Retinal pigment epithelial cell (primary cell): ENCODE results near the gene NEBL.
"Not testable (repeated sequence)": the region's sequence is repeated elsewhere in the genome, so short reads cannot be mapped to it uniquely, and the experiment has no call there.

ENCODE experiments used
- DNase-seq: peaks from one replicate; pipeline ENCODE4 v3.0.0-alpha.2; 2010; ENCODE audit warnings: low read depth
- H3K4me3 ChIP-seq: 2 replicates; pipeline ENCODE4 v1.5.1; 2011; ENCODE audit warnings: mild to moderate bottlenecking, low read length, control low read depth, moderate library complexity
- CTCF ChIP-seq: conservative IDR thresholded peaks from 2 replicates; pipeline ENCODE4 v1.5.1; 2011; ENCODE audit warnings: low read depth, low read length, control low read depth, inconsistent platforms

The NEBL gene

GRCh38 chr10:20897146-20897825 lies at the start of gene NEBL:
NEBL (minus strand) TSS chr10:20897311; CDS start chr10:20897205, 106 bp downstream.
- TF ChIP-seq CTCF, result no peak
- no peak for DNase-seq

GRCh38 chr10:20945546-20946332 lies 48.6 kb upstream of the NEBL start:
- H3K4me3 ChIP-seq, result no peak overlapping the region
- no peak for DNase-seq
- no peak for TF ChIP-seq CTCF

More at GRCh38 chr10:20897146-20897825, at the start of gene NEBL:
- no peak within 1 kb of the TSS for H3K4me3 ChIP-seq

- no peak for TF ChIP-seq CTCF
- H3K4me3 ChIP-seq, result no peak overlapping the region
- no peak for DNase-seq
Observed at GRCh38 chr10:20944789-20945502, 47.8 kb upstream of the NEBL start.

- not testable (repeated sequence) for DNase-seq, H3K4me3 ChIP-seq
Observed at GRCh38 chr10:20939414-20939813, 42.3 kb upstream of the NEBL start.

- TF ChIP-seq CTCF, result no peak
- DNase-seq, result no peak
- H3K4me3 ChIP-seq, result no peak overlapping the region
Observed at GRCh38 chr10:20936396-20936795, 39.3 kb upstream of the NEBL start.

- DNase-seq, result no peak
- no peak overlapping the region for H3K4me3 ChIP-seq
- TF ChIP-seq CTCF, result no peak
Observed at GRCh38 chr10:20935931-20936330, 38.8 kb upstream of the NEBL start.

GRCh38 chr10:20935301-20935700 lies 38.2 kb upstream of the NEBL start:
- TF ChIP-seq CTCF, result no peak
- no peak overlapping the region for H3K4me3 ChIP-seq
- DNase-seq, result no peak
